Caco-2 (cell line): ENCODE data around the gene COQ7. TPM values are rescaled to one million over a fixed set of nuclear protein-coding genes. Genes with fewer than 3 reads are reported as not detected.

Experiments
- BruUV-seq: library from RNA; stranded (reverse); fragments of 400-500 nt; replicated peaks from 2 replicates; lab custom pipeline; 2021; lab: Mats Ljungman, UMichigan
- CTCF ChIA-PET: fragments of 300-600 bp; sonication (Branson Sonifier 250); formaldehyde crosslinking; loops from one replicate; lab custom pipeline; 2022; ENCODE audit warnings: antibody characterized with exemption; lab: Charles Lee
- POLR2A ChIA-PET: fragments of 300-600 bp; sonication (Branson Sonifier 250); formaldehyde crosslinking; loops from one replicate; lab custom pipeline; 2022; ENCODE audit warnings: antibody characterized with exemption; lab: Charles Lee
- DNase-seq, 2 experiments: peaks; one replicate each; pipeline versions ENCODE4 v3.0.0 to v3.0.0-alpha.2; 2020 to 2022
- H3K27me3 ChIP-seq: replicated peaks from 2 replicates; pipeline ENCODE4 v1.6.0; 2011; ENCODE audit warnings: low read length; ENCODE audit not compliant: control insufficient read depth, insufficient read depth
- H3K36me3 ChIP-seq: 2 replicates; pipeline ENCODE4 v1.5.1; 2011; ENCODE audit warnings: low read length; ENCODE audit not compliant: control insufficient read depth, insufficient read depth
- H3K4me1 ChIP-seq: fragments of 250-450 bp; sonication (Bioruptor Pico); 2 replicates; pipeline ENCODE4 v1.5.1; 2020; ENCODE audit warnings: mild to moderate bottlenecking
- H3K4me3 ChIP-seq: 2 replicates; pipeline ENCODE4 v1.5.1; 2011; ENCODE audit warnings: low read depth, mild to moderate bottlenecking, control low read depth, low read length
- H3K9me3 ChIP-seq: fragments of 250-450 bp; sonication (Bioruptor Pico); 2 replicates; pipeline ENCODE4 v1.5.1; 2020; ENCODE audit warnings: mild to moderate bottlenecking, moderate library complexity
- H3K27ac Mint-ChIP-seq: one replicate; pipeline ENCODE4 v1.8.0; 2022; ENCODE audit warnings: mixed read lengths; ENCODE audit not compliant: unreplicated experiment
- H3K27me3 Mint-ChIP-seq: one replicate; pipeline ENCODE4 v1.8.0; 2022; ENCODE audit warnings: mixed read lengths; ENCODE audit not compliant: insufficient read depth, unreplicated experiment
- H3K36me3 Mint-ChIP-seq: one replicate; pipeline ENCODE4 v1.8.0; 2022; ENCODE audit warnings: mild to moderate bottlenecking, mixed read lengths; ENCODE audit not compliant: insufficient read depth, unreplicated experiment
- H3K4me1 Mint-ChIP-seq: one replicate; pipeline ENCODE4 v1.8.0; 2022; ENCODE audit warnings: low read depth, mixed read lengths; ENCODE audit not compliant: unreplicated experiment
- H3K4me3 Mint-ChIP-seq: one replicate; pipeline ENCODE4 v1.8.0; 2022; ENCODE audit warnings: mild to moderate bottlenecking, moderate library complexity, mixed read lengths; ENCODE audit not compliant: unreplicated experiment
- H3K9me3 Mint-ChIP-seq: one replicate; pipeline ENCODE4 v1.8.0; 2022; ENCODE audit warnings: mixed read lengths; ENCODE audit not compliant: unreplicated experiment
- CTCF ChIP-seq, 2 experiments: fragments of 200-600 bp in 1 of 2; IDR thresholded peaks; 1 replicate in 1 of 2; 2 replicates in 1 of 2; pipeline versions ENCODE4 v1.5.1 to v1.8.0; 2011 to 2022; ENCODE audit warnings: antibody characterized with exemption in 1 of 2, control low read depth in 1 of 2, inconsistent platforms in 1 of 2, low read depth in 1 of 2, low read length in 1 of 2, mild to moderate bottlenecking in 1 of 2, moderate library complexity in 1 of 2; ENCODE audit not compliant: insufficient read depth in 1 of 2, severe bottlenecking in 1 of 2, unreplicated experiment in 1 of 2
- intact Hi-C: fragments of 100-400 bp; cut with micrococcal nuclease; formaldehyde crosslinking; loops from one replicate; pipeline ENCODE4 v1.10.0; 2022; ENCODE audit not compliant: unreplicated experiment
- total RNA-seq: library from RNA; stranded (reverse); gene quantifications from 2 replicates; pipeline ENCODE4 v1.2.3, GENCODE V29; 2022

The COQ7 gene
- total RNA-seq, 1 experiment from 2014 or later: 17.3 TPM

- H3K27me3 ChIP-seq: no peaks in the 10 kb centered on the region
- intact Hi-C loops: no loop called here
- POLR2A ChIA-PET: interaction anchor here (0.8 kb wide), 1 partner anchor 71 kb away, joined by 4 read pairs; no protein-coding TSS in a partner anchor
- H3K36me3 ChIP-seq: no peaks in the 10 kb centered on the region
- Mint-ChIP-seq H3K27me3 (no peaks in the 10 kb centered on the region), H3K9me3 (no peaks in the 10 kb centered on the region), H3K4me1 (peaks cover 19% of the 10 kb centered on the region), H3K4me3 (peak overlapping the region; percentile 22), H3K27ac (peak overlapping the region; percentile 63), H3K36me3 (no peaks in the 10 kb centered on the region)
- CTCF ChIA-PET: interaction anchor here (0.6 to 2.0 kb wide), 2 partner anchors 10 to 14 kb away, joined by 4 to 8 read pairs; no protein-coding TSS in a partner anchor
- no peak for DNase-seq
- peaks cover 21% of the 10 kb centered on the region for H3K4me1 ChIP-seq
- no peak for TF ChIP-seq CTCF (IDR thresholded peaks at IDR 0.05; ENCODE audit: insufficient read depth in 1 of 2, low read depth in 1 of 2, low read length in 1 of 2, severe bottlenecking in 1 of 2, unreplicated experiment in 1 of 2)
- no peak overlapping the region for H3K4me3 ChIP-seq
- no peaks in the 10 kb centered on the region; the same call in 1 of the 2 replicates for H3K9me3 ChIP-seq
- no TSS peak for BruUV-seq
These were observed 26.5 kb downstream of the COQ7 start for GRCh38 chr16:19093631-19094541.

- intact Hi-C loops: no loop called here
- BruUV-seq: no TSS peak
- no peak for TF ChIP-seq CTCF (IDR thresholded peaks at IDR 0.05; ENCODE audit: insufficient read depth in 1 of 2, low read depth in 1 of 2, low read length in 1 of 2, severe bottlenecking in 1 of 2, unreplicated experiment in 1 of 2)
These were observed 27.3 kb downstream of the COQ7 start for GRCh38 chr16:19094542-19095365.

GRCh38 chr16:19095654-19096053, 28.2 kb downstream of the COQ7 start:
- no peak overlapping the region for H3K4me3 ChIP-seq

More at GRCh38 chr16:19094542-19095365, 27.3 kb downstream of the COQ7 start:
- ChIA-PET POLR2A (no interaction called here), CTCF (interaction anchor here (0.6 to 2.0 kb wide), 2 partner anchors 9 to 13 kb away, joined by 4 to 8 read pairs; no protein-coding TSS in a partner anchor)
- Mint-ChIP-seq H3K36me3 (no peaks in the 10 kb centered on the region), H3K9me3 (no peaks in the 10 kb centered on the region), H3K4me3 (no peak overlapping the region), H3K4me1 (peaks cover 19% of the 10 kb centered on the region), H3K27ac (no peak overlapping the region), H3K27me3 (no peaks in the 10 kb centered on the region)
- DNase-seq: no peak
- H3K27me3 ChIP-seq: no peaks in the 10 kb centered on the region
- no peaks in the 10 kb centered on the region; the same call in 1 of the 2 replicates for H3K9me3 ChIP-seq
- no peaks in the 10 kb centered on the region for H3K36me3 ChIP-seq
- H3K4me3 ChIP-seq: no peak overlapping the region
- H3K4me1 ChIP-seq: peaks cover 21% of the 10 kb centered on the region

More at GRCh38 chr16:19095654-19096053, 28.2 kb downstream of the COQ7 start:
- H3K36me3 Mint-ChIP-seq: no peaks in the 10 kb centered on the region
- TF ChIP-seq CTCF (IDR thresholded peaks at IDR 0.05; ENCODE audit: insufficient read depth in 1 of 2, low read depth in 1 of 2, low read length in 1 of 2, severe bottlenecking in 1 of 2, unreplicated experiment in 1 of 2): no peak
- no peak overlapping the region for H3K4me3 Mint-ChIP-seq
- Histone ChIP-seq H3K9me3 (no peaks in the 10 kb centered on the region; the same call in 1 of the 2 replicates), H3K4me1 (peaks cover 21% of the 10 kb centered on the region), H3K27me3 (no peaks in the 10 kb centered on the region), H3K36me3 (no peaks in the 10 kb centered on the region)
- no TSS peak for BruUV-seq
- H3K27ac Mint-ChIP-seq: no peak overlapping the region
- DNase-seq: no peak
- CTCF ChIA-PET: no interaction called here
- H3K9me3 Mint-ChIP-seq: no peaks in the 10 kb centered on the region
- H3K27me3 Mint-ChIP-seq: no peaks in the 10 kb centered on the region
- intact Hi-C loops: no loop called here
- H3K4me1 Mint-ChIP-seq: peaks cover 19% of the 10 kb centered on the region
- POLR2A ChIA-PET: no interaction called here
